ENCODE measurements around the gene MECP2.

Gene MECP2

GRCh38 chrX:154140742-154141141 is 43.2 kb upstream of the MECP2 start:
- TF ChIP-seq CTCF (conservative IDR thresholded peaks at IDR 0.05; ENCODE audit: low read depth, low read length), result no peak
- Histone ChIP-seq H4K20me1 (ENCODE audit: insufficient read depth) (no peaks in the 10 kb centered on the region), H3K79me2 (ENCODE audit: insufficient read depth, low read depth) (no peaks in the 10 kb centered on the region), H3K4me2 (no peak overlapping the region), H3K27ac (no peak overlapping the region), H3K27me3 (ENCODE audit: insufficient read depth, low read depth) (peaks cover 23% of the 10 kb centered on the region; the same call in 1 of the 2 replicates), H3K4me1 (ENCODE audit: low read depth, poor library complexity, severe bottlenecking) (no peaks in the 10 kb centered on the region), H3K36me3 (ENCODE audit: insufficient read depth) (no peaks in the 10 kb centered on the region), H3K4me3 (IDR thresholded peaks at IDR 0.05; ENCODE audit: insufficient read depth, low read depth, low read length) (no peak overlapping the region), H3K9ac (no peak overlapping the region), H2AFZ (ENCODE audit: low read depth) (no peak overlapping the region)

- Histone ChIP-seq H4K20me1 (ENCODE audit: insufficient read depth) (no peaks in the 10 kb centered on the region), H3K27ac (no peak overlapping the region)
These were observed 42.7 kb upstream of the MECP2 start for GRCh38 chrX:154140206-154140605.

GRCh38 chrX:154138857-154139256 is 41.3 kb upstream of the MECP2 start:
- Histone ChIP-seq H4K20me1 (ENCODE audit: insufficient read depth) (no peaks in the 10 kb centered on the region), H3K79me2 (ENCODE audit: insufficient read depth, low read depth) (no peaks in the 10 kb centered on the region), H3K4me3 (IDR thresholded peaks at IDR 0.05; ENCODE audit: insufficient read depth, low read depth, low read length) (no peak overlapping the region), H3K4me2 (no peak overlapping the region), H3K36me3 (ENCODE audit: insufficient read depth) (no peaks in the 10 kb centered on the region), H3K27me3 (ENCODE audit: insufficient read depth, low read depth) (peaks cover 23% of the 10 kb centered on the region; the same call in 1 of the 2 replicates), H3K4me1 (ENCODE audit: low read depth, poor library complexity, severe bottlenecking) (no peaks in the 10 kb centered on the region), H3K9ac (no peak overlapping the region), H3K27ac (no peak overlapping the region), H2AFZ (ENCODE audit: low read depth) (no peak overlapping the region)
- TF ChIP-seq CTCF (conservative IDR thresholded peaks at IDR 0.05; ENCODE audit: low read depth, low read length), result no peak

More at GRCh38 chrX:154140206-154140605, 42.7 kb upstream of the MECP2 start:
- H3K4me3 ChIP-seq (IDR thresholded peaks at IDR 0.05; ENCODE audit: insufficient read depth, low read depth, low read length), result no peak overlapping the region
- no peak overlapping the region for H2AFZ ChIP-seq (ENCODE audit: low read depth)
- no peak overlapping the region for H3K9ac ChIP-seq
- no peaks in the 10 kb centered on the region for H3K4me1 ChIP-seq (ENCODE audit: low read depth, poor library complexity, severe bottlenecking)
- no peaks in the 10 kb centered on the region for H3K79me2 ChIP-seq (ENCODE audit: insufficient read depth, low read depth)
- H3K4me2 ChIP-seq, result no peak overlapping the region
- no peak for TF ChIP-seq CTCF (conservative IDR thresholded peaks at IDR 0.05; ENCODE audit: low read depth, low read length)
- no peaks in the 10 kb centered on the region for H3K36me3 ChIP-seq (ENCODE audit: insufficient read depth)
- peaks cover 23% of the 10 kb centered on the region; the same call in 1 of the 2 replicates for H3K27me3 ChIP-seq (ENCODE audit: insufficient read depth, low read depth)

- Histone ChIP-seq H3K27me3 (ENCODE audit: insufficient read depth, low read depth) (peaks cover 23% of the 10 kb centered on the region; the same call in 1 of the 2 replicates), H3K4me3 (IDR thresholded peaks at IDR 0.05; ENCODE audit: insufficient read depth, low read depth, low read length) (no peak overlapping the region), H3K4me1 (ENCODE audit: low read depth, poor library complexity, severe bottlenecking) (no peaks in the 10 kb centered on the region), H3K27ac (no peak overlapping the region), H4K20me1 (ENCODE audit: insufficient read depth) (no peaks in the 10 kb centered on the region), H3K4me2 (peak overlapping the region; percentile 12; the same call in 1 of the 2 replicates), H3K9ac (no peak overlapping the region), H3K36me3 (ENCODE audit: insufficient read depth) (no peaks in the 10 kb centered on the region), H2AFZ (ENCODE audit: low read depth) (peak overlapping the region; percentile 14; the same call in 1 of the 2 replicates), H3K79me2 (ENCODE audit: insufficient read depth, low read depth) (no peaks in the 10 kb centered on the region)
- peak; percentile 45 for TF ChIP-seq CTCF (conservative IDR thresholded peaks at IDR 0.05; ENCODE audit: low read depth, low read length)
These were observed 39.2 kb upstream of the MECP2 start for GRCh38 chrX:154136627-154137161.
